ENCODE data around the gene GRK4.
"Not testable (repeated sequence)": the region's sequence is repeated elsewhere in the genome, so short reads cannot be mapped to it uniquely, and the experiment has no call there.

Gene GRK4

DNA sequence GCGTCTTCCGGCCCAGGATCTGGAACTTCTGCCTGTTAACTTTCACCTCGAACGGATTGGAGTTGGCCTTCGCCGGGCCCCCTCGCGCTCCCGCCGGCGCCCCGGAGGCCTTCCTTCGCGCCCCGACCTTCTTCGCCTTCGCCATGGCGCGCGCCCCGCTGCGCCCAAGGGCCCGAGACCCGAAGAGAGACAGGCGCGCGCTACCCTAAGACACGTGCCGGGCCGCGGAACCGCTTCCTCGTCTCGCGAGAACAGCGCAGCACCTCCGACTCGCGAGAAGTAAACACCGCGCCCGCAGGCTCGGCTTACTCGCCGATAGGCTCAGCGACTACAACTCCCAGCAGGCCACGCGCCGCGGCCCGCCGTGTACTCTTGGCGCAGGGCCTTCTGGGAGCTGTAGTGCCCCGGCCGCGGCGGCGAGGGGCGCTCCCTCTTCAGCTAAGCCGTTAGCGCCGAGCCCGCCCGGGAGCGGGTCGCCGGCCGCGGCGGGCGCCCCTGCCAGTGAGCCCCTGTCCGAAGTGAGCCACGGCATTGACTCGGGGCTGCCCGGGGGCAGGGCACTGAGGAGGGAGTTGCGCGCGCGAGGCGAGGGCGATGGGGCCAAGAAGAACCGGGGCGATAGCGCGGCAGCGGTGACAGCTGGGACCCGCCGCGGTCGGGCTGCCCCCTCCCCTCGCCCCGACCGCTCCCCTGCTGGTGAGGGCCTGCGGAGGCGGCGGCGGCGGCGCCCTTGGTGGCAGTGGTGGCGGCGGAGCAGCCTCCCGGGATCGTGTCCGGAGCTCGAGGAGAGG lies at the start of gene GRK4, which contains the start of gene NOP14:
TSS of gene GRK4 (plus strand) at position 397 of the 791 bp plus-strand sequence. CDS start 500 bp downstream, outside the sequence.
TSS of gene NOP14 (minus strand) at position 232 of the 791 bp plus-strand sequence. CDS start at position 145, 87 bp downstream.
- FAIRE-seq: no peak

DNA sequence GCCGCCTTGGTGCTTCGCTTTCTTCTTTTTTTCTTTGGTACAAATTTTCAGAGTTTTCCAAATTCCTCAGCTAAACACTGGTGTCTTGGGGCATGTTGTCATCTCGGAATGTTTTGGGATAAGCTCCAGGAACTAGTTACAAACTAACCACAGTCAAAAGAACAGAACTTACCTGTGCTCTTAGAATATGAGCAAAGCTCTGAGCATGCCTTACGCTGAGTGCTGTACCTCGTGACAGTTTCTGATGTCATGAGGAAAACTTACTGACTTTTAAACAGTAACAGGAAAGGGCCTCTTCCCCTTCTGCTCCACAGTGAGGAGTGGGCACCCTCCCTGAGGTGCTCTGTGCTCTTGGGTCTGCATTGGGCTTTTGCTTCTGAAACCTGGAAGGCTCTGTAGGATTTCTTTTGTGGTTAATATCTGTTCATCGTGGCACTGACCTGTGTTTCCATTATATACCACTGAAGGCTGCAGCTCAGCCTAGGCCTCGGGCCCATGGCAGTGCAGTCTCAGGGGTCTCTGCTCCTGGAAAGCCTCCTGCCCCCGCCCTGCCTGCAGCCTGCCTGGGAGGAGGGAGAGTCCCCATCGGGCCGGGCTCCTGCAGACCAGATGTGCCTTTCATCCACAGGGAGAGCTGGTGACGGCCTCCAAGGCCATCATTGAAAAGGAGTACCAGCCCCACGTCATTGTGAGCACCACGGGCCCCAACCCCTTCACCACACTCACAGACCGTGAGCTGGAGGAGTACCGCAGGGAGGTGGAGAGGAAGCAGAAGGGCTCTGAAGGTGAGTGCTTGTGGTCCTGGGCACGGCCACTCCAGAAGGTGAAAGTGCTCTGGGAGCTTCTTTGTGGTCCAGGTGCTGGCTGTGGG lies 48.9 kb upstream of the GRK4 start:
- FAIRE-seq: no peak

DNA sequence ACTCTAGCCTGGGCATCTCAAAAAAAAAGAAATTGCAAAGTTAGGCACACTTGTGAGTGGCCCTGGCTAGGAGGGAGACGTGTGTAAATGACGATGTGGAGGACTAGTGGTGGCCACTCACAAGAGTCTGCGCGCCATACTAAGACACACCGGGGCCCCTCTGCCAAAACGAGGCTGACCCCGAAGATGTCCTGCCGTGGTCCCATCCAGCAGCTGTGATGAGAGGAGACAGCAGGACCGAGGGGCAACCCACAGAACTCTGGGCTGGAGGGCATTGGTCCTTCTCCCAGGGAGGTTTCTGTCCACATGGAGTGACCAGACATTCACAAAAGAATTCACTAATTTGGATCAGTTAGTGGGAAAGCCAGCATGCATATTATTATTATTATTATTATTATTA lies 47.6 kb upstream of the GRK4 start:
- no peak for FAIRE-seq

DNA sequence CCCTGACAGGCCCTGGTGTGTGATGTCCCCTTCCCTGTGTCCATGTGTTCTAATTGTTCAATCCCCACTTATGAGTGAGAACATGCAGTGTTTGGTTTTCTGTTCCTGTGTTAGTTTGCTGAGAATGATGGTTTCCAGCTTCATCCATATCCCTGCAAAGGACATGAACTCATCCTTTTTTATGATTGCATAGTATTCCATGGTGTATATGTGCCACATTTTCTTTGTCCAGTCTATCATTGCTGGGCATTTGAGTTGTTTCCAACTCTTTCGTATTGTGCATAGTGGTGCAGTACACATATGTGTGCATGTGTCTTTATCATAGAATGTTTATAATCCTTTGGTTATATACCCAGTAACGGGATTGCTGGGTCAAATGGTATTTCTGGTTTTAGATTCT lies 46.7 kb upstream of the GRK4 start:
- FAIRE-seq: not testable (repeated sequence)

DNA sequence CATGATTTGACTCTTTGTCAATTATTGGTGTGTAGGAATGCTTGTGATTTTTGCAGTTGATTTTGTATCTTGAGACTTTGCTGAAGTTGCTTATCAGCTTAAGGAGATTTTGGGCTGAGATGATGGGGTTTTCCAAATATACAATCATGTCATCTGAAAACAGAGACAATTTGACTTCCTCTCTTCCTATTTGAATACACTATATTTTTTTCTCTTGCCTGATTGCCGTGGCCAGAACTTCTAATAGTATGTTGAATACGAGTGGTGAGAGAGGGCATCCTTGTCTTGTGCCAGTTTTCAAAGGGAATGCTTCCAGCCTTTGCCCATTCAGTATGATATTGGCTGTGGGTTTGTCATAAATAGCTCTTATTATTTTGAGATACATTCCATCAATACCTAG lies 45.1 kb upstream of the GRK4 start:
- FAIRE-seq: not testable (repeated sequence)

DNA sequence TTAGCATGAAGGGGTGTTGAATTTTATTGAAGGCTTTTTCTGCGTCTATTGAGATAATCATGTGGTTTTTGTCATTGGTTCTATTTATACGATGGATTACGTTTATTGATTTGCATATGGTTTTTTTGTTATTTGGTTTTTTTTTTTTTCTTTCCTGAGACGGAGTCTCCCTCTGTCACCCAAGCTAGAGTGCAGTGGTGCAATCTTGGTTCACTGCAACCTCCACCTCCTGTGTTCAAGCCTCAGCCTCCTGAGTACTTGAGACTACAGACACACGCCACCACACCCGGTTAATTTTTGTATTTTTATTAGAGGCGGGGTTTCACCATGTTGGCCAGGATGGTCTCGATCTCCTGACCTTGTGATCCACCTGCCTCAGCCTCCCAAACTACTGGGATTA lies 44.7 kb upstream of the GRK4 start:
- FAIRE-seq: not testable (repeated sequence)

DNA sequence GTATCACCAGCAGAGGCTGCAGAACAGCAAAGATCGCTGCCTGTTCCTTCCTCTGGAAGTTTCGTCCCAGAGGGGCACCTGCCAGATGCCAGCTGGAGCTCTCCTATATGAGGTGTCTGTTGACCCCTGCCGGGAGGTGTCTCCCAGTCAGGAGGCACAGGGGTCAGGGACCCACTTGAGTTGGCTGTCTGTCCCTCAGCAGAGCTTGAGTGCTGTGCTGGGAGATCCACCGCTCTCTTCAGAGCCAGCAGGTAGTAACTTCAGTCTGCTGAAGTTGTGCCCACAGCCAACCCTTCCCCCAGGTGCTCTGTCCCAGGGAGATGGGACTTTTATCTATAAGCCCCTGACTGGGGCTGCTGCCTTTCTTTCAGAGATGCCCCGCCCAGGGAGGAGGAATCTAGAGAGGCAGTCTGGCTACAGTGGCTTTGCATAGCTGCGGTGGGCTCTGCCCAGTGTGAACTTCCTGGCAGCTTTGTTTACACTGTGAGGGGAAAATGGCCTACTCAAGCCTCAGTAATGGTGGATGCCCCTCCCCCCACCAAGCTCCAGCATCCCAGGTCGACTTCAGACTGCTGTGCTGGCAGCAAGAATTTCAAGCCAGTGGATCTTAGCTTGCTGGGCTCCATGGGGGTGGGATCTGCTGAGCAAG lies 40.8 kb upstream of the GRK4 start:
- FAIRE-seq: not testable (repeated sequence)

DNA sequence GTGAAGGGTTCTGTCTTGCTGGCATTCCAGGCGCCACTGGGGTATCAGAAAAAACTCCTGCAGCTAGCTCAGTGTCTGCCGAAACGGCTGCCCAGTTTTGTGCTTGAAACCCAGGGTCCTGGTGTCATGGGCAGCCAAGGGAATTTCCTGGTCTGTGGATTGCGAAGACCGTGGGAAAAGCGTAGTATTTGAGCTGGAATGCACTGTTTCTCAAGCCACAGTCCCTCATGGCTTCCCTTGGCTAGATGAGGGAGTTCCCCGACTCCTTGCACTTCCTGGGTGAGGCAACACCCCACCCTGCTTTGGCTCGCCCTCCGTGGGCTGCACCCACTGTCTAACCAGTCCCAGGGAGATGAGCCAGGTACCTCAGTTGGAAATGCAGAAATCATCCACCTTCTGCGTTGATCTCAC lies 40.2 kb upstream of the GRK4 start:
- no peak for FAIRE-seq

DNA sequence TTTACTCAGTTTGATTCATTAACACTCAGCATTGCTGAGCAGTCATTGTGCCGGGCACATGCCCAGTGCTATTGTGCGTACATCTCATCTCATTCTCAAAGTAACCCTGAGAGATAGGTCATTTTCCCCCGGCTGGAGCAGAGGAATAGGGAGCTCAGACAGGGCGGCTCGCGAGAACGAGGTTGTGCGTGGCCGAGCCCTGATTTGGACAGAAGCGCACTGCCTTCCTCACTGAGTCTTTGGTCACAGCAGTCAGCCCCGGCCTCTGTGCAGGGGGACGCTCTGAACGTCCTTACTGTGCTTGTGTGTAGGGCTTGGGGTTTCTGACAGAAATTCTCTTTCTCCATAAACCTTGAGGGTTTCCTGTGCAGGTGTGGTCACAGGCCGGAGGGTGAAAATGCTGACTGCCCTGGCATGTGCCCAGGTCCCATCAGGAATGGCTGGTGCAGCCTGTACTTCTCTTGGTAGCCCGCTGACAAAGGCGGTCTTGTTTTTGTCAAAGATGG lies 39.6 kb upstream of the GRK4 start:
- FAIRE-seq: no peak

DNA sequence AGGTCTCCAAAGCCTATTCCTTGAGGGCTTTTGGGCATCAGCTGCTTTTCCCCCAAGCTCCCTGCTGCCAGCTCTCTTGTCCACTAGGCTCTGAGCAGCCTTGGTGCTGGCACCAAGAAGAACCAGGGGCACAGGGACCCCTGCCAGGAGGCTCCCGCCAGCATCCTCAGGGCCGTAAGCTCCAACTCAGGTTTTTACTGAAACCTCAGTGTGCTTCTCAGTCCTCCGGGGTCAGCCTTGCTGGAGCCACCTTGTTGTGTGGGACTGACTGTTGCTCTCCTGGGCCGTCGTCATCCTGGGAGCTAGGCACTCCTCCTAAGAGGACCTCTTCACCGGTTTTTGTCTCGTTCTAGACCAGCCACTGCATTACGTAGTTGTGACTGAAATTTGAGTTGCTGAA lies 39.1 kb upstream of the GRK4 start:
- FAIRE-seq: no peak

DNA sequence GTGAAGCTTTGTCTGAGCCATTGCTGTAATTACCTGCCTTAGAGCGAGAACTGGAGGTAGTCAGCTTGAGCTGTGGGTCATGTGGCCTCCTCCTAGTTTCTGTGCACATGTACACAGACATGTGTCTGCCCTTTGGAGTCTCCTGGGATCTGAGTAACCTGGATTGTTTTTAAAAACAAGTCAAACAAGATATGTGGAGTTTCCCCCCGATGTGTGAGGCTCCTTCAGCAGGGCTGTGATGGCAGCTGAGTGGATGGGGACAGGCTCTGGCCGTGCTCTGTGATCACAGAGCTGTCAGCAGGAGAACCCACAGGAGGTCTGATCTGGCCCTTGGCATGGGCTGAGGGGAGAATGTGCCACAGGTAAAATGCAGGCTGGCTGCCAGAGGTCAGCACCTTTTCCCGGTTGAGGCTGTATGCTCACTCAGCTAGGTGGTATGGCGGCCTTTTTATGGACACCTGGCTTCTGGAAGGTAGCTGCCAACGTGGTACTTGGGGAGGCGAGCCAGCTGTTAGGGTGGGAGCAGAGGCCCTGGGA lies 38.5 kb upstream of the GRK4 start:
- no peak for FAIRE-seq

DNA sequence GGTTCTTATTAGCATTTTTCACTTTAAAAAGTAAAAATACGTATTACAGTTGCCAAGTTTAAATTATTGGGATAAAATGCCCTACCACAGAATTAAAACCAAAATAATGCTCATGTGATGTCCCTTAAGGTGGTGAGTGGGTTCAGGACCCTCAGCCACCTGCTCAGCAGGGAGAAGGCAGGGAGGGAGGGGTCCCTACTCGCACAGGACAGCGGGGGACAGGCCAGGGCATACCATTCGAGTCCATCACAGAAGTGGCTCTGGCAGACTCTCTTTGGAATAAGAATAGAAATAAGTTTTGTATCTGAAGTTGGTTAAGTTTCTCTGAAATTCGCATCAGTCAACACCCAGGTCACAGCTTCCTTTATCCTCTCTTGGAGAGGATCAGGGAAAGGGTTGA lies 37.9 kb upstream of the GRK4 start:
- FAIRE-seq: no peak

DNA sequence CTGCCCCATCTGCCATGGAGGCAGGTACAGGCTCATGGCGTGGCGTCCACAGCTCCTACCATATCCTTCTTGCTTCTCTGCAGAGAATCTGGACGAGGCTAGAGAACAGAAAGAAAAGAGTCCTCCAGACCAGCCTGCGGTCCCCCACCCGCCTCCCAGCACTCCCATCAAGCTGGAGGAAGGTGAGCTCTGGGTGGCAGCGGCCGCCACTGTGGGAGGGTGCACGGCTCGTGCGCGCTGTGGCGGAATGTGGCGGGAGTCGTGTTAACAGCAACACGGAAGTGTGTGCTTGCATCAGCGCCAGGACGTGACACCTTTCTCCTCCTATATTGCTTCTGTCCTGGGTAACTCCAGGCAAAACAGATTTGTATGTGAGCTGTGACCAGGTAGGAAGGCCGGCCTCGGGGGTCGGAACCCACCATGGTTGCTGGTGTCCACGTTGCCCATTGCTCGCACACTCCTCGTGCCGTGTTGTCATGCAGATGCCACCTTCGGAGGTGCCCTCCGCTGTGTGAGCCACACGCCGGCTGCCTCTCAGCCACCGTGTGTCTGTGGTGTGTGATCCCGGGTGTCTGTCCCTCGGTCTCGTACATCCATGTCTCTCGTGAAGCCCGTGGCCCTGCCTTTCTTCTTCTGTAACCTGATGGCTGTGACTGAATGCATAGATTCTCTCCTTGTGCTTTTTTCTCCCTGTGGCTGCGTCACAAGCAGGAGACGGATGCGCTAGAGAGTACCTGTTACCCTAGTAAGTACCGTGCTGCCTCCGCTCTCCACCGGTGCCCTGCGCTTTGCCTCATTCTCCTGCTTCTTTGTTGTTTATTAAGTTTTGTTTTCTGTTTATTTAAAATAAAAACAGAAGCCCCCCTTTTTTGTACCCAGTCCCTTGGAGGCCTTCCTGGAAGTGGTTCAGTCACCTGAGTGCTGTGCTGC lies 37.2 kb upstream of the GRK4 start:
- FAIRE-seq: no peak

DNA sequence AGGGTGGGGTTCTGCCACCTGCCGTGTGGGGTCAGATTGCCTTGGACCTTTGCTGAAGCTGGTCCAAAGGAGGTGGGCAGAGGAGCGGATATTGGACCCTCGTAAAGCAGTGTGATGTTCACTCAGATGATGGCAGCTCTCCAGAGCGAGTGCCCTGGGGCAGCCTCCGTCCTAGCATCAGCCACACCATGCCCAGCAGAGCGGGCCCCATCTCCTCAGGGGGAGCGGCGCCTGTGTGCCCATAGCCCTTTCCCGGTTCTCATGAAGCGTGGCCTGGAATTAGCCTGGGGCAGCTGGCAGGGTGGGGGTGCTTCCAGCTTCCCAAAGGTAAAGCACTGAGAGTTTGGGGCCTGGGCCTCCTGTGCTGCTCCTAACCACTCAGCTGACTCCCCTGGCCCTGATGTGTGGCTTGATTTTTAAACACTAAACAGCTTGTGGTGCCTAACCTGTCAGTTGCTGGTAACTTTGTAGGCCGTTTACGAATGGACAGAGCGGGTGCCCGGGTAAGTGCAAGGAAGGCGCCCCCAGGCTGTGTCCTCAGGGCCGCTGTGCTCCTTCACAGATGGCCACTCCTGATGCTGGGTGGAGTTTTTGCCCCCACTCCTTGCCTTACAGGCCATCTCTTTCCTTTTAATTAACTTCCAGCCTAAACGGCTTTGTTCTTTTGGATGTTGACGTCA lies 36.2 kb upstream of the GRK4 start:
- FAIRE-seq: no peak

DNA sequence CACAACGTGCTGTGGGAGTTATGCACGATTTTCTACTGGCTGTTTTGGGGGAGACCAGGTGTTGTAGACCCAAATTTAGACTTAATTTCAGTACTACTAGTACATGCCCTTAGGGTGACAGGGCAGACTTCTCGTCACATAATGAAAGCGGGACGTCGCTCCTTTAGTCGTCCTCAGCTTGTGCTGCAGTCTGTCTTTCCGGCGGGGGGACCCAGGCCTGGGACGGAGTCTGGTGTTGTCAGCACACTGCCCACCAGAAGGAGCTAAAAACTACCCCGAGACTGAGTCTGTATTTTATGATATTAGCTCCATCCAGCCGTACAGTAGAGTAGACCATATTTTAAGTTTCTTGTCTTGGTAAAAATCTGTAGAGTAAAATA lies 35.7 kb upstream of the GRK4 start:
- FAIRE-seq: no peak

DNA sequence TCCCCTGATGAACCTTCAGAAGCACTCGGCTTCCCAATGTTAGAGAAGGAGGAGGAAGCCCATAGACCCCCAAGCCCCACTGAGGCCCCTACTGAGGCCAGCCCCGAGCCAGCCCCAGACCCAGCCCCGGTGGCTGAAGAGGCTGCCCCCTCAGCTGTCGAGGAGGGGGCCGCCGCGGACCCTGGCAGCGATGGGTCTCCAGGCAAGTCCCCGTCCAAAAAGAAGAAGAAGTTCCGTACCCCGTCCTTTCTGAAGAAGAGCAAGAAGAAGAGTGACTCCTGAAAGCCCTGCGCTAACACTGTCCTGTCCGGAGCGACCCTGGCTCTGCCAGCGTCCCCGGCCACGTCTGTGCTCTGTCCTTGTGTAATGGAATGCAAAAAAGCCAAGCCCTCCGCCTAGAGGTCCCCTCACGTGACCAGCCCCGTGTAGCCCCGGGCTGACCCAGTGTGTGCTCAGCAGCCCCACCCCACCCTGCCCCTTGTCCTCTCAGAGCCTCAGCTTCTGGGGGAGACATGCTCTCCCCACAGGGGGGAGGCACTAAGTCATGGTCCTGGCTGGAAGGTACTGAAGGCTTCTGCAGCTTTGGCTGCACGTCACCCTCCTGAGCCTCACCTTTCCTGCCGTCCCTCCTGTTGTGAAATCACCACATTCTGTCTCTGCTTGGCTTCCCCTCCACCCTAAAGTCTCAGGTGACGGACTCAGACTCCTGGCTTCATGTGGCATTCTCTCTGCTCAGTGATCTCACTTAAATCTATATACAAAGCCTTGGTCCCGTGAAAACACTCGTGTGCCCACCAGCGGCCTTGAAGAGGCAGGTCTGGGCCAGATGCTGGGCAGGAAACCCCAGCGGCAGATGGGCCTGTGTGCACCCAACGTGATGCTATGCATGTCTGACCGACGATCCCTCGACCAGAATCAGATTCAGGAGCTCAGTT lies 34.9 kb upstream of the GRK4 start:
- no peak for FAIRE-seq

DNA sequence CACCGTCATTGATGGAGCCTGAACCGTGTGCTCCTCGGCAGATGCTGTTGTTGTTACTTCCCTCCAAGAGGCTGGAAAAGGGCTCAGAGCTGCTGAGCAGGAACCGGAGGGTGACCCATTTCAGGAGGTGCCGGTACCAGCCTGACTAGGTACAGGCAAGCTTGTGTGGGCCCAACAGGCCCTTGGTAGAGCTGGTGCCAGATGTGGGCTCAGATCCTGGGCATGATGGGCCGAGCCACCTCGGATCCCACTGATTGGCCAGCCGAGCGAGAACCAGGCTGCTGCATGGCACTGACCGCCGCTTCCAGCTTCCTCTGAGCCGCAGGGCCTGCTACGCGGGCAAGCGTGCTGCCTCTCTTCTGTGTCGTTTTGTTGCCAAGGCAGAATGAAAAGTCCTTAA lies 33.9 kb upstream of the GRK4 start:
- no peak for FAIRE-seq

DNA sequence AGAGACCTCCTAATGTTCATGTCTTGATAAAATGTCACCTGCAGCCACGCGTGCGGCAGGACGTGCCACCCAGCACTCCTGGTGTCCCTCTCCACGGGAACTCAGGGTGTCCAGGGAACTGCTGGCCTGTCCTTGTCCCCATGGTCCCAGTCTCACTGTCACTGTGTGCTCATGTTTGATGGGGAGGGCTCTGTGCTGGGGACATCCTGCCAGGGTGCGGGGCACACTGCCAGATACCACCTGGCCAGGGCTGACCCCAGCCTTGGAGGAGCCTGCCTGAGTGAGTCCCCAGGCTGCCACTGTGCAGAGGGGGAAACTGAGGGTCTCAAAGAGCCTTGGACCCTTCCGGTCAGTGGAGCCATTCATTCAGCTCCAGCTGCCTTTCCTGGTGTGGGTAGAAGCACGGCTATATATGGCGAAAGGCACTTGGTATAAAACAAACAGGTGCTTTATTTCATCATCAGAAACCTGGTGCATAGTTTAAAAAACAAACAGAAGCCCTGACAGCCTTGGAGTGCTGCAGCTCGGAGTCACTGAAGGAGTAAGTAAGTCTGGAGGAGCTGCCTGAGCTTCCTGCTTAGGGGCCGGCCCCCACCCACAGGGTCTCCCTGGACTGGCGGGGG lies 33.1 kb upstream of the GRK4 start:
- no peak for FAIRE-seq

DNA sequence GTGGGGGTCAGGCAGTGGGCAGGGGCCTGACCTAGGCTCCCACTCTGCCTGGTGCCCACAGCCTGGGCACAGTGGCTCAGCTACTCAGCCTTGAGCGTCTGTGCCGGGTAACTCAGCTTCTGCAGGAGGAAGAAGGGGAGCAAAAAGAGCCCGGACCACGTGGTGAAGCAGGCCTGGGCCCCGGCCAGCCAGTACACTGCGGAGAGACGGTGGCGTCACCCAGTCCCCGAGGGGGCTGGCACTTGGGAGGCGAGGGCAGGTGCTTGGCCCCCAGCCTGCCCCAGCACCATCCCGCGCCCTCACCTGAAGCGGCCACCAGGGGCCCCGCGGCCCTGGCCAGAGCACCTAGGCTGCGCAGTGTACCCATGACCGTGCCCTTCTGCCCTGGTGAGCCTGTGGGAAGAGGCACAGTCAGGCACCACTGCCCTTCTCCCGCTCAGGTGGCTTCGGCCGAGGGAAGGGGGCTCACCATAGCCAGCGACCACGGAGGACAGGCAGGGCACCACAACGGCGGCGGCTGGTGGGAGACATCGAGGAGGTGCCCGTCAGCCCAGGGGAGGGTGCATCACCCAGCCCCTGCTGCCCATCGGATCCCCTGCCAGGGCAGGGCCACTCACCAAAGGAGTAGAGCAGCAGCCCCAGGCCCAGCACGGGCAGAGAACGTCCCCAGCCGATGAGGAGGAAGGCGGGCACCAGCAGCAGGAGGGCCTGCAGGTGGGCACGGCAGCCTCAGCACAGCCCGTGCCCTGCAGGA lies 32.4 kb upstream of the GRK4 start:
- FAIRE-seq: no peak

Data from colon (tissue), 2 donors.